Renal cortex interstitium (tissue), 11 donors: ENCODE measurements around the gene MPPED2. TPM values are rescaled to one million over a fixed set of nuclear protein-coding genes. Genes with fewer than 3 reads are reported as not detected.

Source experiments
- DNase-seq, 11 donors: peaks; one replicate each; pipeline ENCODE4 v3.0.0-alpha.2; 2013; ENCODE audit warnings: low read depth in 9 of 11, low spot score in 4 of 11; ENCODE audit errors: extremely low read depth in 1 of 11
- polyA plus RNA-seq, 3 donors: library from polyadenylated mRNA; unstranded; fragments of 120-200 nt; gene quantifications; one replicate each; pipeline ENCODE4 v1.2.1, GENCODE V29; 2013; ENCODE audit not compliant: insufficient read length in 3 of 3

Gene MPPED2
- polyA plus RNA-seq, 3 donors: 16.9 to 18.0 (median 17.4) TPM

GRCh38 chr11:30440510-30440909 lies 145.6 kb downstream of the MPPED2 start:
- DNase-seq: no peak

- DNase-seq: no peak
Observed at GRCh38 chr11:30436801-30437200, 149.4 kb downstream of the MPPED2 start.

- DNase-seq: no peak
Observed at GRCh38 chr11:30435488-30435887, 150.7 kb downstream of the MPPED2 start.

GRCh38 chr11:30434901-30435300 lies 151.3 kb downstream of the MPPED2 start:
- DNase-seq: no peak

- DNase-seq: no peak
Observed at GRCh38 chr11:30433831-30434230, 152.3 kb downstream of the MPPED2 start.

- no peak for DNase-seq
Observed at GRCh38 chr11:30432716-30433115, 153.4 kb downstream of the MPPED2 start.

- DNase-seq: no peak
Observed at GRCh38 chr11:30432178-30432577, 154.0 kb downstream of the MPPED2 start.

GRCh38 chr11:30431127-30431814 lies 154.9 kb downstream of the MPPED2 start:
- DNase-seq: no peak

GRCh38 chr11:30429550-30429949 lies 156.6 kb downstream of the MPPED2 start:
- DNase-seq: no peak

- no peak for DNase-seq
Observed at GRCh38 chr11:30426781-30427180, 159.4 kb downstream of the MPPED2 start.

- DNase-seq: no peak
Observed at GRCh38 chr11:30424844-30425243, 161.3 kb downstream of the MPPED2 start.

GRCh38 chr11:30424321-30424720 lies 161.8 kb downstream of the MPPED2 start:
- DNase-seq: no peak

- peak in 10 of 11 donors; percentile 53 to 86 (median 66) for DNase-seq
Observed at GRCh38 chr11:30423886-30424285, 162.3 kb downstream of the MPPED2 start.

- no peak for DNase-seq
Observed at GRCh38 chr11:30423279-30423648, 162.9 kb downstream of the MPPED2 start.

- peak in 5 of 11 donors; percentile 31 to 48 (median 46) for DNase-seq
Observed at GRCh38 chr11:30422447-30423278, 163.5 kb downstream of the MPPED2 start.

- DNase-seq: no peak
Observed at GRCh38 chr11:30420233-30420787, 165.8 kb downstream of the MPPED2 start.

GRCh38 chr11:30414806-30415205 lies 171.3 kb downstream of the MPPED2 start:
- no peak for DNase-seq

GRCh38 chr11:30414244-30414643 lies 171.9 kb downstream of the MPPED2 start:
- no peak for DNase-seq

- no peak for DNase-seq
Observed at GRCh38 chr11:30412509-30412908, 173.6 kb downstream of the MPPED2 start.

- no peak for DNase-seq
Observed at GRCh38 chr11:30411383-30411782, 174.8 kb downstream of the MPPED2 start.
